Measurements from ENCODE around the gene PROM1. TPM values are rescaled to one million over a fixed set of nuclear protein-coding genes. Genes with fewer than 3 reads are reported as not detected.

Gene PROM1
- total and polyA plus RNA-seq, 11 donors: 1.5 to 30.5 (median 6.0) TPM

DNA sequence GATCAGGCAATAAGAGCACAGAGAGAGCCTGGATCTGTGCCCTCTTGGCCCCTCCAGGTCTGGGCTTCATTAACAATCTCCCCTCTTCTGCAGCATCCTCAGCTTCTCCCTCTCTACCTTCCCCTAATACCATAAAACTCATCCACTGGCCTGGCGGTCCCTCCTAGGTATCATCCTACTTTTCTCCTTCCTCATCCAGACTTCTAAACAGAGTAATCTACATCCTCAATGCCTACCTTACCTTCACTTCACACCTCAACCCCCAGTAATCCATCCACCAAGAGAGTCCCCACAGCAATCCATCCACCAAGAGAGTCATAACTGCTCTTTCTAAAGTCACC lies 162.3 kb downstream of the PROM1 start:
- Histone ChIP-seq H3K27ac (no peak overlapping the region), H3K9me3 (no peaks in the 10 kb centered on the region), H3K27me3 (peaks cover 0 to 31% (median 0%) of the 10 kb centered on the region in 9 donors), H3K4me1 (no peaks in the 10 kb centered on the region), H3K4me3 (no peak overlapping the region), H3K36me3 (no peaks in the 10 kb centered on the region)
- intact Hi-C loops (cut with DNase I): no loop called here
- WGBS, 4 donors: 94 to 98% (median 95%) methylated on average over 1 of the region's 1 CpG
- DNase-seq: no peak
- TF ChIP-seq, protein P1, sequence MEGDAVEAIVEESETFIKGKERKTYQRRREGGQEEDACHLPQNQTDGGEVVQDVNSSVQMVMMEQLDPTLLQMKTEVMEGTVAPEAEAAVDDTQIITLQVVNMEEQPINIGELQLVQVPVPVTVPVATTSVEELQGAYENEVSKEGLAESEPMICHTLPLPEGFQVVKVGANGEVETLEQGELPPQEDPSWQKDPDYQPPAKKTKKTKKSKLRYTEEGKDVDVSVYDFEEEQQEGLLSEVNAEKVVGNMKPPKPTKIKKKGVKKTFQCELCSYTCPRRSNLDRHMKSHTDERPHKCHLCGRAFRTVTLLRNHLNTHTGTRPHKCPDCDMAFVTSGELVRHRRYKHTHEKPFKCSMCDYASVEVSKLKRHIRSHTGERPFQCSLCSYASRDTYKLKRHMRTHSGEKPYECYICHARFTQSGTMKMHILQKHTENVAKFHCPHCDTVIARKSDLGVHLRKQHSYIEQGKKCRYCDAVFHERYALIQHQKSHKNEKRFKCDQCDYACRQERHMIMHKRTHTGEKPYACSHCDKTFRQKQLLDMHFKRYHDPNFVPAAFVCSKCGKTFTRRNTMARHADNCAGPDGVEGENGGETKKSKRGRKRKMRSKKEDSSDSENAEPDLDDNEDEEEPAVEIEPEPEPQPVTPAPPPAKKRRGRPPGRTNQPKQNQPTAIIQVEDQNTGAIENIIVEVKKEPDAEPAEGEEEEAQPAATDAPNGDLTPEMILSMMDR (IDR thresholded peaks at IDR 0.05): no peak
- no peak for TF ChIP-seq POLR2A (IDR thresholded peaks at IDR 0.05)
- ATAC-seq: no peak

DNA sequence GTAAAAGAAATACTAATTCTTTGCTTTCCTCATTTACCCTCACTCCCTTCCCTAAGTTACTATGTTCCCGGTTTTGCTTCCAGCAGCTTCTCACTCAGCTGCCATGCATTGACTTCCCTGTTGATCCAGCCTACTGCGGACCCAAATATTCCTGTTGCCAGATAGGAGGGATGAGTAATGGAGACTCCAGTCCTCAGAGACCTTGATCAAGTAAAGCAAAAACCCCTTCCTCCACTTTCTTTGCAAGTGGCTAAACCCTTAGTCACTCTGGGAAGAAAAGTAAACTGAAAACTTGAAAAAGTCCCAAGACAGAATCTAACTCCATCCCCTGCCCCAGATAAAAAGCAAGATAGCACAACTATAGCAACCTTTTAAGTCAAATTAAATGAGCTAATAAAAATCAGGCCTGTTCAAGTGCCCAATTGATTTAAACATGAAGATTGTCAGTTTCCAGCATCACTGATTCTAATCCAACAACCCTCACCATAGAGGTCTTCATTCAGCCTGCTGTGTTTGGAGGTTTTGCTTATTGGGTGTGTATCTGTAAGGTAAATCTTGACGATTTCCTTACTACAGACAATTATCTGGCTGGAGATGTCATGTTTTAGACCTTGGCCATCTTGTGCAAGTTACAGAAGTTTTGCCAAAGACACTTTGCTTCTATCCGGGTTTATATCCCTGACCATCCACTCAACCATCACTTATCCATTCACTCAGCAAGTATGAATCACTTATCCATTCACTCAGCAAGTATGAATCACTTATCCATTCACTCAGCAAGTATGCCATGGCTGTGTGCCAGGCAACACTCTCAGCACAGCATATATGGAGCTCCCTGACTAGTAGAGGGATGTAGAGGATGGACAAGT lies 162.9 kb downstream of the PROM1 start:
- peak in 2 of 4 donors; percentile 60 to 91 for ATAC-seq

DNA sequence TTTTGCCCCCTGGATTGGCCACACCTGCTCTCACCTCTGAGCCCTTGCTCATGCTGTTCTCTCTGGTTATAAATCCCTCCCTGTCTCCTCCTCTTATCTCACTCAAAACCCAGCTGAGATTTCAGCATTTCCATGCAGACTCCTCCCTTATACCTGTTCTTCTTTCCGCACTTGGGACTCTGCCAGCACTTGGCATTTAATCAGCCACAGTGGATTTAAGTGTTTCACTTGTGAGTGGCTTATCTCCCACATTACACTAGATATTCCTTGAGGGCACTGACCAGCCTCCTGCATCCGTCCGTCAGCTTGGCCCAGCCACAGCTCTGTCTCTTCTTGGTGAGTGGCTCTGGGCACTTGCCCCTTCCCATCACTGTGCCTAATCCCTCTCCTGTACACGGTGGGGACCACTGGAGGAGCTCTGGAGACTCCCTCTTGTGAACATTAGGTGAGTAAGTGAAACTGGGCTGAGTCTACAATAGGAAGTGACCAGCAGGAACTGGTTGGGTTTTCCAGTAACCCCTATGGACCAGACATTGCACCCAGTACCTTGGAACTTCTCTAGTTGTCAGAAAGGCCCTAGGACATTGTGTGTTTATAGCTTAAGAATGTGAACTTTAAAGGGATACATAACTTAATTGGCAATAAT lies 165.2 kb downstream of the PROM1 start:
- Histone ChIP-seq H3K9me3 (no peaks in the 10 kb centered on the region), H3K4me1 (no peaks in the 10 kb centered on the region), H3K27ac (no peak overlapping the region), H3K36me3 (no peaks in the 10 kb centered on the region), H3K27me3 (peaks cover 0 to 23% (median 0%) of the 10 kb centered on the region in 9 donors), H3K4me3 (no peak overlapping the region)
- intact Hi-C loops (cut with DNase I): no loop called here
- no peak for ATAC-seq
- DNase-seq: no peak
- WGBS, 4 donors: 30 to 45% (median 36%) methylated on average over 4 of the region's 4 CpGs
- TF ChIP-seq, protein P1 (IDR thresholded peaks at IDR 0.05): no peak
- no peak for TF ChIP-seq POLR2A (IDR thresholded peaks at IDR 0.05)

More for the DNA sequence above, 162.9 kb downstream of the PROM1 start:
- WGBS, 4 donors: 47 to 59% (median 54%) methylated on average over 4 of the region's 4 CpGs
- intact Hi-C loops (cut with DNase I): no loop called here
- no peaks in the 10 kb centered on the region for H3K9me3 ChIP-seq
- no peak overlapping the region for H3K4me3 ChIP-seq
- no peaks in the 10 kb centered on the region for H3K36me3 ChIP-seq
- H3K27ac ChIP-seq: no peak overlapping the region
- no peak for TF ChIP-seq POLR2A (IDR thresholded peaks at IDR 0.05)
- TF ChIP-seq, protein P1 (IDR thresholded peaks at IDR 0.05): no peak
- DNase-seq: peak in 2 of 5 donors; percentile 34 to 81
- H3K27me3 ChIP-seq: peaks cover 0 to 31% (median 0%) of the 10 kb centered on the region in 9 donors
- no peaks in the 10 kb centered on the region for H3K4me1 ChIP-seq

Other genes with a start within 250 kb of the PROM1 start
- gene FGFBP1, start 145.3 kb downstream of the PROM1 start, total RNA-seq: 1 to 10 TPM in 1 of 9 donors, not detected in 8; 1.1 TPM
- not detected for gene FGFBP1, start 145.3 kb downstream of the PROM1 start, polyA plus RNA-seq
- gene FGFBP2, start 120.8 kb downstream of the PROM1 start, total RNA-seq: 10 to 100 TPM in 1 of 9 donors, 1 to 10 TPM in 6, under 1 TPM in 2; 0.88 to 15.6 (median 1.6) TPM
- gene FGFBP2, start 120.8 kb downstream of the PROM1 start, polyA plus RNA-seq: 1 to 10 TPM in 1 of 2 donors, under 1 TPM in 1; 0.39 to 1.4 TPM
- gene TAPT1, start 142.4 kb upstream of the PROM1 start, total RNA-seq: 10 to 100 TPM; 15.8 to 53.4 (median 38.0) TPM
- 10 to 100 TPM; 12.3 to 23.8 TPM for gene TAPT1, start 142.4 kb upstream of the PROM1 start, polyA plus RNA-seq

Data from heart left ventricle (tissue), 16 donors.